ENCODE data around the gene TC2N. TPM values are rescaled to one million over a fixed set of nuclear protein-coding genes. Genes with fewer than 3 reads are reported as not detected.

Gene TC2N
- total RNA-seq, 1 donor from 2014 or later: 50.3 TPM

DNA sequence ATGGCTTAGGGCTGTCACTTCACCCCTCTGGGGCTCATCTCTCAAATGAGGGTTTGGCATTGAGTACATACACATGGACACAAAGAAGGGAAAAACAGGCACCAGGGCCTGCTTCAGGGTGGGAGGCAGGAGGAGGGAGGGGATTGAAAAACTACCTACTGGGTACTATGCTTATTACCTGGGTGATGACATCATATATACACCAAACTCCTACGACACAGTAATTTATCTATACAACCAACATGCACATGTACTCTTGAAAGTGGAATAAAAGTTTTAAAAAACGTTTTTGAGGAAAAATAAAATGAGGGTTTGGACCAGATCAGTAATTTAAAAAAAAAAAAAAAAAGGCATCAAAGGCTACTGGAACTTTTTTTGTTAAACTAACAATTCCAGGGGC is 3.6 kb upstream of the TC2N start:
- Histone ChIP-seq H3K27me3 (no peaks in the 10 kb centered on the region), H3K4me3 (no peak overlapping the region), H3K27ac (no peak overlapping the region), H3K9me3 (no peaks in the 10 kb centered on the region), H3K4me1 (peaks cover 15% of the 10 kb centered on the region), H3K36me3 (no peaks in the 10 kb centered on the region)
- TF ChIP-seq POLR2A (IDR thresholded peaks at IDR 0.05) (no peak), CTCF (IDR thresholded peaks at IDR 0.05) (no peak), POLR2AphosphoS5 (IDR thresholded peaks at IDR 0.05; ENCODE audit: insufficient read depth in 1 of 2, low read depth in 1 of 2) (no peak)
- no peak for DNase-seq (ENCODE audit: extremely low spot score in 2 of 2)
- intact Hi-C loops (cut with DNase I): no loop called here

DNA sequence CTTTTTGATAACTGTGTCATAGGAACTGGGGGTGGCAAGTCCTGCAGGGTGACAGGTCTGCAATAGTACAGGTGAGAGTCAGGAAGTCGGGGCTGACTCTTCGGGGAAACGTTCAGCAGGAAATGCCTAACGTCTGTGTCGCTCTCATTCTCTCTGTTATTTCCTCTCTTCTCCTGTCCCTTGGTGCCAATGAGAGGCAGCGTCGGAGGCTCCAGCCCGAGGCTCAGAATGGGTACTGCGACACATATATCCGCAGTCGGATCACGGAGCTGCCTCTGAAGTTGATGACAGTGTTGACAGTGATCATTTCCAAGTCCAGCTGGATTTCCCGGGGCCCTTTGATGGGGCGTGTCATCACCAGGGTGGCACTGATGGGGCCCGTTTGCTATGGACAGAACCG is 2.7 kb upstream of the TC2N start:
- Histone ChIP-seq H3K9me3 (no peaks in the 10 kb centered on the region), H3K4me3 (no peak overlapping the region), H3K36me3 (no peaks in the 10 kb centered on the region), H3K27me3 (no peaks in the 10 kb centered on the region), H3K27ac (no peak overlapping the region), H3K4me1 (peaks cover 15% of the 10 kb centered on the region)
- DNase-seq (ENCODE audit: extremely low spot score in 2 of 2): no peak
- intact Hi-C loops (cut with DNase I): no loop called here
- TF ChIP-seq CTCF (IDR thresholded peaks at IDR 0.05) (no peak), POLR2A (IDR thresholded peaks at IDR 0.05) (no peak)

DNA sequence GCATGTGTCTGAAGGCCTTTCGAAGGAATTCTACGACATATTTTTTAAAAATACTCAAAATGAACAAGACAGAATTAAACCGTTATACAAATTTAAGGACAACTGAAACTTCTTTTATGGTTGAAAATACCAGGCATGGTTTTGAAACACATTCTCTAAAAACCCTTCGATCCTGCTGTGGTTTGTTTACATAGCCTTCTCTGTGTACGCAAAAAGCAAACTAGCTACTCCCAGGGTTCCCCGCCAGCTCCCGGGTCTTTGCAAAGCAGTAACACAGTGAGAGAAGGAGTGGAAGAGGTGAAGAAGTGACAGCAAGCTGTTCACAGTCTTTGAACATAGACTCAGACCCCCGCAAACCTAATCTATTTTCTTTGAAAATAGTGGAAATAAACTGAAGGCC is 2.2 kb upstream of the TC2N start:
- H3K36me3 ChIP-seq: no peaks in the 10 kb centered on the region
- H3K27ac ChIP-seq: no peak overlapping the region
- H3K4me3 ChIP-seq: no peak overlapping the region
- TF ChIP-seq POLR2AphosphoS5 (IDR thresholded peaks at IDR 0.05; ENCODE audit: insufficient read depth in 1 of 2, low read depth in 1 of 2): no peak
- TF ChIP-seq CTCF (IDR thresholded peaks at IDR 0.05): no peak
- no peak for TF ChIP-seq POLR2A (IDR thresholded peaks at IDR 0.05)
- peaks cover 15% of the 10 kb centered on the region for H3K4me1 ChIP-seq
- H3K9me3 ChIP-seq: no peaks in the 10 kb centered on the region
- intact Hi-C loops (cut with DNase I): no loop called here
- DNase-seq (ENCODE audit: extremely low spot score in 2 of 2): no peak
- H3K27me3 ChIP-seq: no peaks in the 10 kb centered on the region

GRCh38 chr14:91866511-91867295 is 633 bp downstream of the TC2N start:
- Histone ChIP-seq H3K27me3 (no peaks in the 10 kb centered on the region), H3K36me3 (no peaks in the 10 kb centered on the region), H3K4me1 (peaks cover under 1% of the 10 kb centered on the region), H3K9me3 (no peaks in the 10 kb centered on the region), H3K4me3 (peak overlapping the region; percentile 14 to 26), H3K27ac (peak overlapping the region; percentile 5)
- TF ChIP-seq POLR2A (IDR thresholded peaks at IDR 0.05) (no peak), POLR2AphosphoS5 (IDR thresholded peaks at IDR 0.05; ENCODE audit: insufficient read depth in 1 of 2, low read depth in 1 of 2) (no peak), CTCF (IDR thresholded peaks at IDR 0.05) (no peak)
- DNase-seq (ENCODE audit: extremely low spot score in 2 of 2): no peak
- intact Hi-C loops (cut with DNase I): no loop called here

- Histone ChIP-seq H3K4me1 (no peaks in the 10 kb centered on the region), H3K27me3 (no peaks in the 10 kb centered on the region), H3K4me3 (peak overlapping the region in 1 of 2 donors; percentile 14), H3K27ac (peak overlapping the region; percentile 1), H3K9me3 (no peaks in the 10 kb centered on the region), H3K36me3 (no peaks in the 10 kb centered on the region)
- TF ChIP-seq POLR2AphosphoS5 (IDR thresholded peaks at IDR 0.05; ENCODE audit: insufficient read depth in 1 of 2, low read depth in 1 of 2) (no peak), POLR2A (IDR thresholded peaks at IDR 0.05) (no peak), CTCF (IDR thresholded peaks at IDR 0.05) (no peak)
- intact Hi-C loops (cut with DNase I): no loop called here
- no peak for DNase-seq (ENCODE audit: extremely low spot score in 2 of 2)
Measured at GRCh38 chr14:91866061-91866460, 1.3 kb downstream of the TC2N start.
